Suprapubic skin (tissue), 4 donors: ENCODE data around the gene PTTG1IP. TPM values are rescaled to one million over a fixed set of nuclear protein-coding genes. Genes with fewer than 3 reads are reported as not detected.

Experiments
- DNase-seq, 2 donors: peaks; one replicate each; pipeline ENCODE4 v3.0.0-alpha.2; 2019; ENCODE audit warnings: low spot score in 2 of 2
- H3K27ac ChIP-seq: fragments of 200-600 bp; sonication (generic); one replicate; pipeline ENCODE4 v1.5.1; 2019
- H3K27me3 ChIP-seq: fragments of 200-600 bp; sonication (generic); one replicate; pipeline ENCODE4 v1.5.1; 2019
- H3K36me3 ChIP-seq: fragments of 200-600 bp; sonication (generic); one replicate; pipeline ENCODE4 v1.5.1; 2019
- H3K4me1 ChIP-seq: fragments of 200-600 bp; sonication (generic); one replicate; pipeline ENCODE4 v1.5.1; 2019
- H3K4me3 ChIP-seq: fragments of 200-600 bp; sonication (generic); one replicate; pipeline ENCODE4 v1.5.1; 2019; ENCODE audit warnings: mild to moderate bottlenecking
- H3K9me3 ChIP-seq: fragments of 200-600 bp; sonication (generic); one replicate; pipeline ENCODE4 v1.5.1; 2019
- EP300 ChIP-seq: sonication (generic); formaldehyde crosslinking; IDR thresholded peaks from one replicate; pipeline ENCODE4 v1.6.1; 2017; ENCODE audit warnings: antibody characterized with exemption
- POLR2A ChIP-seq, 2 donors: fragments of 450-650 bp; IDR thresholded peaks; one replicate each; pipeline ENCODE4 v1.6.1; 2017; ENCODE audit warnings: antibody characterized with exemption in 2 of 2, mild to moderate bottlenecking in 2 of 2, moderate library complexity in 2 of 2
- POLR2AphosphoS5 ChIP-seq, 3 donors: sonication (generic); formaldehyde crosslinking; IDR thresholded peaks; one replicate each; pipeline ENCODE4 v1.6.1; 2017; ENCODE audit warnings: antibody characterized with exemption in 3 of 3
- WGBS: methylation state at CpG from one replicate; pipeline ENCODE4 v1.1.5; 2018; 5-methylcytosine and 5-hydroxymethylcytosine counted together
- total RNA-seq, 4 donors: library from RNA; depleted of rRNA; stranded (reverse); fragments of >200 nt; gene quantifications; one replicate each; pipeline ENCODE4 v1.1.0, GENCODE V29; 2016
- TF ChIP-seq, protein P1 (sequence below), 2 donors: fragments of 200-600 bp in 1 of 2; fragments of 450-650 bp in 1 of 2; sonication (generic) in 1 of 2; IDR thresholded peaks; one replicate each; pipeline ENCODE4 v1.5.1; 2016 to 2019; ENCODE audit warnings: antibody characterized with exemption in 2 of 2, mild to moderate bottlenecking in 1 of 2, moderate library complexity in 1 of 2

Gene PTTG1IP
- total RNA-seq, 4 donors from 2014 or later: 114 to 172 (median 143) TPM

DNA sequence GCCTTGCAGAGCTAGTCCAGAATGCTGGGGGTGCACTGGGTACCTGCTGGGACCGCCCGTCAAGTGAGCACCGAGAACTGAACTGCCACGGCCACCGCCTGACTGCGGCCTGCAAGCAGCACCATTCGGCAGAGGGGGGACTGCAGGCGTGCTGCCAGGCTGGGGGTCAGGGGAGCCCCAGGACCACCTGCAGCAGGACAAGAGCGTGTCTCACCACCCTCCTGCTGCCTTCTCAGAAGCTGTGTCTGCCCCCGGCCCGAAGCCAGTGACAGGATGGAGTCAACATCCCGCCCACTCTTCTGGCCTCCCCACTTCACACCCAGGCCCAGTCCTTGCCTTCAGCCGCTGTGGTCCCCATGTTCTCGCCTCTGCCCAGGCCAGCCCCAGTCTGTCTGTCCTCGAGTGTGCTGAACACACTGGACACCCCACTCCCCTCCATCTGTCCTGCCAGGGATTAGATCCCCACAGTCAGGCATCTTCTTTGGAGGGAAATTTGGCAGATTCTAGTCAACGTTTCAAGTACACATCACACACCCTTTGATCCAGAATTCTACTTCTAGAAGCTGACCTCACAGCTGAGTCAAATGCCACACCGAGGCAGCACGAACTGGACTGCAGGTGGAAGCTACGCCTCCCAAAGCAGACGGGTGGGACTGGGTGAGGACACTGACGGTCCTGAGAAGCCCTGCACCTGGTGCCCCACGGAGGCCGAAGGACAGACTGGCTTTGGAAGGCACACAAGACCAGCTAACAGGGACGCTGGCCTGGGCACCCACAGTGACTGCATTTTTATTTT, 26.0 kb downstream of the PTTG1IP start:
- Histone ChIP-seq H3K27ac (no peak overlapping the region), H3K27me3 (no peaks in the 10 kb centered on the region), H3K9me3 (no peaks in the 10 kb centered on the region), H3K4me3 (no peak overlapping the region), H3K4me1 (peaks cover 22% of the 10 kb centered on the region), H3K36me3 (peaks cover 36% of the 10 kb centered on the region)
- WGBS: 91% methylated on average over 15 of the region's 24 CpGs
- no peak for DNase-seq
- TF ChIP-seq POLR2A (IDR thresholded peaks at IDR 0.05) (no peak), EP300 (no peak), POLR2AphosphoS5 (IDR thresholded peaks at IDR 0.05) (no peak)
- TF ChIP-seq, protein P1, sequence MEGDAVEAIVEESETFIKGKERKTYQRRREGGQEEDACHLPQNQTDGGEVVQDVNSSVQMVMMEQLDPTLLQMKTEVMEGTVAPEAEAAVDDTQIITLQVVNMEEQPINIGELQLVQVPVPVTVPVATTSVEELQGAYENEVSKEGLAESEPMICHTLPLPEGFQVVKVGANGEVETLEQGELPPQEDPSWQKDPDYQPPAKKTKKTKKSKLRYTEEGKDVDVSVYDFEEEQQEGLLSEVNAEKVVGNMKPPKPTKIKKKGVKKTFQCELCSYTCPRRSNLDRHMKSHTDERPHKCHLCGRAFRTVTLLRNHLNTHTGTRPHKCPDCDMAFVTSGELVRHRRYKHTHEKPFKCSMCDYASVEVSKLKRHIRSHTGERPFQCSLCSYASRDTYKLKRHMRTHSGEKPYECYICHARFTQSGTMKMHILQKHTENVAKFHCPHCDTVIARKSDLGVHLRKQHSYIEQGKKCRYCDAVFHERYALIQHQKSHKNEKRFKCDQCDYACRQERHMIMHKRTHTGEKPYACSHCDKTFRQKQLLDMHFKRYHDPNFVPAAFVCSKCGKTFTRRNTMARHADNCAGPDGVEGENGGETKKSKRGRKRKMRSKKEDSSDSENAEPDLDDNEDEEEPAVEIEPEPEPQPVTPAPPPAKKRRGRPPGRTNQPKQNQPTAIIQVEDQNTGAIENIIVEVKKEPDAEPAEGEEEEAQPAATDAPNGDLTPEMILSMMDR (IDR thresholded peaks at IDR 0.05): no peak

DNA sequence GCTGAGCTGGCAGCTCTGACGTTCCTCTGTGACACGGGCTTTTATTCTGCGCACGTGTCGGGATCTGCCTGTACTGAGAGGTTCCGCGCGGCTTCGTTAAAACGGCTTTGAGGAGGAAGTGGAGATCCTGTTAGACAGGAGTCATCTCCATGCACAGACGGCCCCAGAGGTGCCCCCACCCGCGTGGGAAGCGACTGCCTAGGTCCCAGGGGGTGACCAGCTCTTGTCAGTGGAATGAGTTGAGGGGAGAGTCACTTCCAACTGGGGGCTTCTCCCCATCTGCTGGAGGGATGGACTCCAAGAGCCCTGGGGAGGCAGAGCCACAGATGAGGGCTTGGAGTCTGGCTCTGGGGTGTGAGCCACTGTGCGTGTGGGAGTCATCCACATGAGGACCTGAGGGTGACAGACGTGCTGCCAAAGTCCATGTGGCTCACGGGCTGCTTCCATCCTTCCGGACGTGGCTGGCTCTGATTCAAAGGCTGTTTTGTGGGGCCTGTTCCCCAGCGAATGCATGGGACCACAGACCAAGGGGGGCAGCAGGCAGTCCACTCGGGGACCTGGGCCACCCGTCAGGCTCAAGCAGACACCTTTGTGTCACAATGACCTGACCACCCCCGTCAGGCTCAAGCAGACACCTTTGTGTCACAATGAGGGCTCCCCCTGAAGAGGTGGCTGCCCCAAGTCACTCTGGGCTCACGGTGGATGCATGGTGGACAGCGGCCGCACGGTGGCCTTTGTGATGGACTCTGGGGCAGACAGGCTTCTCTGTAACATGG, 26.8 kb downstream of the PTTG1IP start:
- Histone ChIP-seq H3K27ac (peak overlapping the region; percentile 60), H3K9me3 (no peaks in the 10 kb centered on the region), H3K36me3 (peaks cover 34% of the 10 kb centered on the region), H3K4me1 (peaks cover 22% of the 10 kb centered on the region), H3K4me3 (peak overlapping the region; percentile 46), H3K27me3 (no peaks in the 10 kb centered on the region)
- no peak for TF ChIP-seq EP300
- TF ChIP-seq POLR2AphosphoS5 (IDR thresholded peaks at IDR 0.05): peak in 1 of 3 donors; percentile 8
- TF ChIP-seq, protein P1 (IDR thresholded peaks at IDR 0.05): no peak
- whole genome bisulfite sequencing: 3% methylated on average over 18 of the region's 27 CpGs
- DNase-seq: peak in 1 of 2 donors; percentile 89

DNA sequence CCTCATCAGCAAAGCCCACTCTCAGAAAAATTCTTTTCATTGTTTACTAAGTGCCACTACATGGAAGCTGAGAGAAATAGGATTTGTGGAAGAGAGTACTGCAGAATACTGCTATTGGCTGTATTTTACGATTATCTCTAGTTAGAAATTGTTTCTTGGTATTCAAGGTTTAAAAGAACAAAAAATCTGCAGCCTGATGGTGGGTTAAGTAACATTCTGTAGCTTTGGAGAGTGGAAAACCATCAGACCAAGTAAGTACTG, 27.3 kb downstream of the PTTG1IP start:
- no peaks in the 10 kb centered on the region for H3K9me3 ChIP-seq
- H3K4me1 ChIP-seq: peaks cover 22% of the 10 kb centered on the region
- peak overlapping the region; percentile 60 for H3K27ac ChIP-seq
- no peaks in the 10 kb centered on the region for H3K27me3 ChIP-seq
- DNase-seq: no peak
- H3K36me3 ChIP-seq: peaks cover 29% of the 10 kb centered on the region
- TF ChIP-seq EP300 (no peak), POLR2AphosphoS5 (IDR thresholded peaks at IDR 0.05) (no peak), POLR2A (IDR thresholded peaks at IDR 0.05) (no peak)
- TF ChIP-seq, protein P1 (IDR thresholded peaks at IDR 0.05): no peak
- WGBS: 4% methylated on average over 1 of the region's 1 CpG
- H3K4me3 ChIP-seq: peak overlapping the region; percentile 46

DNA sequence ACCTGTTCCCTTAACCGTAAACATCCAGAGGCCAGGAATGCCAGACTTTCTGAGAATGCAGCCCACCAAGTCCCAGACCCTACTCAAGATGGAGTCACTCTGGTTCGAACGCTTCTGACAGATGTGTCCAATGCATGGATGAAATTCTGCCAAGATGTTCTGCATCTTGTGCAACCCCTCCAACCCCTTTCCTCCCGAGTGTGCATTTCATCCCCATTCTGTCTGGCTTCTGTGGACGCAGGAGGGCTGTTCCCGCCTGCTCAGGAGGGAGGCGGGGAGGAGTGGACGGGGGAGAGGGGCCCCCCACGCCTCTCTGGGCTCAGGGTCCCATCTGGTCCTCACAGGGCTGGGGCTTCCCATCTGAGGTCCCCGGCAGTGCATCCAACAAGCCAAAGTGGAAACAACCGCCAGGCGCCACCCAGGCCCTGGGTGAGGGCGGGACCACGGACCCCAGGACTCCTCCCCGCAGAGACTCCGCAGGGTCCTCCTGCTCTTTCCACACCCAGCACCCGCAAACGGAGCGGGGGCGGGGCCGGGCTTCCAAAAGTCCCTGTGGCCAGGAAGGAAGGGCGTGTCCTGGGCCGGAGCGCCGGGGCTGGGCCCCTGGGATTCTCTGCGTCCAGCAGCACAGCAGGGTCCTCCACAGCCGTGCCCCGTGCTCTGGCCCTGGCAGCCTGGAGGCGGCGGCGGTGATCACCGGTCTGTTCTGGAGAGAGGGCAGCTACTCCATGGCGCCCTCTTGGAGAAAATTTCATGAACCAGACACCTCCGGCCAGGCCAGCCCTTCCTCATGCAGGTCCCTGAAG, 27.9 kb downstream of the PTTG1IP start:
- peaks cover 23% of the 10 kb centered on the region for H3K36me3 ChIP-seq
- peaks cover 22% of the 10 kb centered on the region for H3K4me1 ChIP-seq
- H3K27me3 ChIP-seq: no peaks in the 10 kb centered on the region
- DNase-seq: peak in 1 of 2 donors; percentile 86
- no peaks in the 10 kb centered on the region for H3K9me3 ChIP-seq
- WGBS: 7% methylated on average over 17 of the region's 34 CpGs
- H3K27ac ChIP-seq: peak overlapping the region; percentile 60
- TF ChIP-seq POLR2A (IDR thresholded peaks at IDR 0.05) (no peak), EP300 (no peak), POLR2AphosphoS5 (IDR thresholded peaks at IDR 0.05) (no peak)
- TF ChIP-seq, protein P1 (IDR thresholded peaks at IDR 0.05): peak in 1 of 2 donors; percentile 17
- peak overlapping the region; percentile 46 for H3K4me3 ChIP-seq
